Vagina (tissue), 2 donors: ENCODE results near the gene RINL. TPM values are rescaled to one million over a fixed set of nuclear protein-coding genes. Genes with fewer than 3 reads are reported as not detected.
"Not testable (repeated sequence)": the region's sequence is repeated elsewhere in the genome, so short reads cannot be mapped to it uniquely, and the experiment has no call there.

Experiments used
- DNase-seq, 2 donors: peaks; one replicate each; pipeline ENCODE4 v3.0.0-alpha.2; 2017; ENCODE audit errors: extremely low spot score in 2 of 2
- H3K27ac ChIP-seq: fragments of 200-600 bp; sonication (generic); one replicate; pipeline ENCODE4 v1.5.1; 2019
- H3K27me3 ChIP-seq: fragments of 200-600 bp; sonication (generic); one replicate; pipeline ENCODE4 v1.5.1; 2019
- H3K36me3 ChIP-seq, 2 donors: fragments of 200-600 bp; sonication (generic); one replicate each; pipeline ENCODE4 v1.5.1; 2017 to 2019
- H3K4me1 ChIP-seq: fragments of 200-600 bp; sonication (generic); one replicate; pipeline ENCODE4 v1.5.1; 2019
- H3K4me3 ChIP-seq, 2 donors: fragments of 200-600 bp; sonication (generic); 1 replicate in 1 of 2; 2 replicates in 1 of 2; pipeline ENCODE4 v1.5.1; 2016 to 2019
- H3K9me3 ChIP-seq: fragments of 200-600 bp; sonication (generic); one replicate; pipeline ENCODE4 v1.5.1; 2019
- POLR2A ChIP-seq, 2 donors: fragments of 450-650 bp; IDR thresholded peaks; one replicate each; pipeline ENCODE4 v1.6.1; 2017; ENCODE audit warnings: antibody characterized with exemption in 2 of 2, mild to moderate bottlenecking in 2 of 2, moderate library complexity in 2 of 2
- POLR2AphosphoS5 ChIP-seq, 2 donors: sonication (generic); formaldehyde crosslinking; IDR thresholded peaks; one replicate each; pipeline ENCODE4 v1.9.0; 2017; ENCODE audit warnings: antibody characterized with exemption in 2 of 2, mild to moderate bottlenecking in 2 of 2, low read depth in 1 of 2; ENCODE audit not compliant: insufficient read depth in 1 of 2
- intact Hi-C: fragments of 100-400 bp; cut with DNase I; formaldehyde crosslinking; loops from one replicate; pipeline ENCODE4 v1.15.1; 2023
- total RNA-seq: library from RNA; depleted of rRNA; stranded (reverse); fragments of >200 nt; gene quantifications from one replicate; pipeline ENCODE4 v1.2.3, GENCODE V29; 2016
- TF ChIP-seq, protein P1 (sequence below), 3 experiments: fragments of 450-650 bp in 2 of 3; fragments of 200-600 bp in 1 of 3; sonication (generic) in 1 of 3; IDR thresholded peaks; one replicate each; pipeline ENCODE4 v1.5.1; 2017 to 2019; ENCODE audit warnings: antibody characterized with exemption in 3 of 3, mild to moderate bottlenecking in 2 of 3, moderate library complexity in 2 of 3

Gene RINL
- total RNA-seq, 1 donor from 2014 or later = 7.4 TPM

DNA sequence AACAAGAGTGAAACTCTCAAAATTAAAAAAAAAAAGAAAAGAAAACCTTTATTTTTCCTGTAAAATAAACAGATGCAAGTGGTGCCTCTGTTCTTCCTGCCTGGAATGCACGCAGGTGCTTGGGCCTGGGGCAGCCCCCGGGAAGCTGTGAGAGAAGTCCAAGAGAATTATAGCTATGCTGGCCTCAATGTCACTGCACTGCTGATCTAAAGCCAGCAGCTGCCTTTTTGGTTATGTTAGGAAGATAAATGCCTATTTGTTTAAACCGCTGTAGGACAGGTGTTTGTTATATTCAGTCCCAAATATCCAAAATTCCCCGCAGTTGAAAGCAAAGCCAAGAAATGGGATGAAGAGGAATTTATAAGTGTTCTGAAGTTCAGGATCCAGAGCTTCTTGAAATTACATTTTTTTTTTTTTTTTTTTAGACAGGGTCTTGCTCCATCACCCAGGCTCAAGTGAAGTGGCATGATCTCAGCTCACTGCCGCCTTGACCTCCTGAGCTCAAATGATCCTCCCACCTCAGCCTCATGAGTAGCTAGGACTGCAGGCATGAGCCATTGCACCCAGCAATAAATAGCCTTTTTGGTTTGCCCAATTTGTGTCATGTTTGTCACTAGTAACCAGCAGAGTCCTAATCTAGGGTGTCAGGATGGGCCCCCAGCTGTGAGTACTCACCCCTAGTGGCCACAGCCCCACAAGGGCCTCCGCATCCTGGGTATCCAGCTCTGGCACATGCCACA lies 2.2 kb downstream of the RINL start:
- H3K27me3 ChIP-seq = no peaks in the 10 kb centered on the region
- H3K36me3 ChIP-seq = peaks cover 0 to 5% of the 10 kb centered on the region in 2 donors
- H3K4me1 ChIP-seq = peaks cover 6% of the 10 kb centered on the region
- intact Hi-C loops = no loop called here
- no peaks in the 10 kb centered on the region for H3K9me3 ChIP-seq
- no peak overlapping the region for H3K4me3 ChIP-seq
- TF ChIP-seq POLR2AphosphoS5 (IDR thresholded peaks at IDR 0.05; ENCODE audit: insufficient read depth in 1 of 2, low read depth in 1 of 2) (no peak), POLR2A (IDR thresholded peaks at IDR 0.05) (no peak)
- TF ChIP-seq, protein P1, sequence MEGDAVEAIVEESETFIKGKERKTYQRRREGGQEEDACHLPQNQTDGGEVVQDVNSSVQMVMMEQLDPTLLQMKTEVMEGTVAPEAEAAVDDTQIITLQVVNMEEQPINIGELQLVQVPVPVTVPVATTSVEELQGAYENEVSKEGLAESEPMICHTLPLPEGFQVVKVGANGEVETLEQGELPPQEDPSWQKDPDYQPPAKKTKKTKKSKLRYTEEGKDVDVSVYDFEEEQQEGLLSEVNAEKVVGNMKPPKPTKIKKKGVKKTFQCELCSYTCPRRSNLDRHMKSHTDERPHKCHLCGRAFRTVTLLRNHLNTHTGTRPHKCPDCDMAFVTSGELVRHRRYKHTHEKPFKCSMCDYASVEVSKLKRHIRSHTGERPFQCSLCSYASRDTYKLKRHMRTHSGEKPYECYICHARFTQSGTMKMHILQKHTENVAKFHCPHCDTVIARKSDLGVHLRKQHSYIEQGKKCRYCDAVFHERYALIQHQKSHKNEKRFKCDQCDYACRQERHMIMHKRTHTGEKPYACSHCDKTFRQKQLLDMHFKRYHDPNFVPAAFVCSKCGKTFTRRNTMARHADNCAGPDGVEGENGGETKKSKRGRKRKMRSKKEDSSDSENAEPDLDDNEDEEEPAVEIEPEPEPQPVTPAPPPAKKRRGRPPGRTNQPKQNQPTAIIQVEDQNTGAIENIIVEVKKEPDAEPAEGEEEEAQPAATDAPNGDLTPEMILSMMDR (IDR thresholded peaks at IDR 0.05) = no peak
- DNase-seq = no peak
- no peak overlapping the region for H3K27ac ChIP-seq

DNA sequence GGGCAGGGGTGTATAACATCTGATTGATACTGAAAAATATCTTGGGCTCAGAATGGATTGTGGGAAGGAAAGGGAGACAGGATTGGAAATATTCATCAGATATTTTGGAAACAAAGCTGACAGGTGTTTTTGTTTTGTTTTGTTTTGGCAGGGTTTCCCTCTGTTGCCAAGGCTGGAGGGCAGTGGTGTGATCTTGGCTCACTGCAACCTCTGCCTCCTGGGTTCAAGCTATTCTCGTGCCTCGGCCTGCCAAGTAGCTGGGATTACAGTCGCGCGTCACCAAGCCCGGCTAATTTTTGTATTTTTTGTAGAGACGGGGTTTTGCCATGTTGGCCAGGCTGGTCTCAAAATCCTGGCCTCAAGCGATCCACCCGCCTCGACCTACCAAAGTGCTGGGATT lies 4.7 kb downstream of the RINL start:
- H3K36me3 ChIP-seq, intact Hi-C loops, DNase-seq, H3K27me3 ChIP-seq, H3K9me3 ChIP-seq, H3K27ac ChIP-seq, H3K4me3 ChIP-seq: not testable (repeated sequence)
- peaks cover 24% of the 10 kb centered on the region for H3K4me1 ChIP-seq

DNA sequence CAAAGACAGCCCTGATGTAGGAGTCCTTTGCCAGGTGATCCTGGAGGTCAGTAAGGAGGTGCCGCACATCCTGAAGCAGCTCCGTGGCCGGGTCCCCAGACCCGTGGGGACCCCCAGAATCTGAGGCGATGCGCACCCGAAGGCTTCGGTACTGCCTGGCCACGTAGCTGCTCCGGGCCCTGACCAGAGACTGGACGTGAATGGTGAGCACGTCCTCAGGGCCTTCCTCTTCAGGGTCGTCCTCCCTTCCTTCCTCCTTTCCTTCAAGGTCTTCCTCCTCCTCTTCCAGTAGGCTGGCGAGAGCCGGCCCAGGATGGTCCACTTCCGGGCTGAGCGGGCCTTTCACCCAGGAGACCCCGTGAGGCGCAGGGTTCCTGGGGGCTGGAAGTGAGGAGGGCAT lies 7.5 kb downstream of the RINL start:
- intact Hi-C loops = no loop called here
- Histone ChIP-seq H3K27ac (peak overlapping the region; percentile 60), H3K9me3 (no peaks in the 10 kb centered on the region), H3K4me1 (peaks cover 18% of the 10 kb centered on the region), H3K27me3 (no peaks in the 10 kb centered on the region), H3K36me3 (no peaks in the 10 kb centered on the region), H3K4me3 (no peak overlapping the region)
- no peak for DNase-seq
- TF ChIP-seq POLR2A (IDR thresholded peaks at IDR 0.05) (no peak), POLR2AphosphoS5 (IDR thresholded peaks at IDR 0.05; ENCODE audit: insufficient read depth in 1 of 2, low read depth in 1 of 2) (no peak)
- TF ChIP-seq, protein P1 (IDR thresholded peaks at IDR 0.05) = no peak

DNA sequence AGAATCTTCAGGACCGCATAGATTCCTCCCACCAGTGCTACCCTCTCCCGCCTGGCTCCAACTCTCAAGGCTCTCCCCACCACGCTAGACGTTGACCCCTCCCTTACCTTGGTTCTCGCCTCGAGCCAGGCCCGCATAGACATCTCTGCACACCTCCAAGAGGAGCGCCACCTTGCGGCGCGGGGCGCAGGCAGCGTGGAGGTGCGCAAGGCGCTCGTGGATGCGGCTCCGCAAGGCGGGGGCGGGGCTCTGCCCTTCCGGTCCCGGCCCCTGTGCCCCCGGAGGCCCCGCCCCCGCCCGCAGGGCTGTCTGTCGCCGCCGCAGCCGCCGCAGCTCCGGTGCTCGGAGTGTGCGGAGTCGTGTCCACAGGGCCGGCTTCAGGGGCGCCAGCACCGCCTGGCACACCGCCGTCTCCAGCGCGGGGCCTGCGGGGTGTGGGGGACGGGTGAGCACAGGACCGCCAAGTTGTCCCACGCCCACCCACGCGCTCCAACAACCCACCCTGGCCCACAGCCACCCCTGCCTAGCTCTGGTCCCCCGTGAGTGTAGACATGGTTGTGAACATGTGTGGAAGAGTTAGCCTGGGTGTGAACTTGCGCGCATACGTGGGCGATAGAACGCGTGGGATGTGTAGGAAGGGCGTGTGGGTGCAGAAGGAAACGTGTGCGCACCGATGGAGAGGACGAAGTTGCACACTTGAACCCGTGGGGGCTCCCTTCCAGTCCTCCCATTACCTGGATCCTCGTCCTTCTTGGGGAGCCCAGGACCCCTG lies 8.1 kb downstream of the RINL start:
- Histone ChIP-seq H3K4me3 (peak overlapping the region; percentile 49 to 53), H3K27ac (peak overlapping the region; percentile 60)
- TF ChIP-seq POLR2AphosphoS5 (IDR thresholded peaks at IDR 0.05; ENCODE audit: insufficient read depth in 1 of 2, low read depth in 1 of 2) = peak in 1 of 2 donors; percentile 60
- TF ChIP-seq, protein P1 (IDR thresholded peaks at IDR 0.05) = peak; percentile 24 to 87 (median 71)
- no peak for TF ChIP-seq POLR2A (IDR thresholded peaks at IDR 0.05)

DNA sequence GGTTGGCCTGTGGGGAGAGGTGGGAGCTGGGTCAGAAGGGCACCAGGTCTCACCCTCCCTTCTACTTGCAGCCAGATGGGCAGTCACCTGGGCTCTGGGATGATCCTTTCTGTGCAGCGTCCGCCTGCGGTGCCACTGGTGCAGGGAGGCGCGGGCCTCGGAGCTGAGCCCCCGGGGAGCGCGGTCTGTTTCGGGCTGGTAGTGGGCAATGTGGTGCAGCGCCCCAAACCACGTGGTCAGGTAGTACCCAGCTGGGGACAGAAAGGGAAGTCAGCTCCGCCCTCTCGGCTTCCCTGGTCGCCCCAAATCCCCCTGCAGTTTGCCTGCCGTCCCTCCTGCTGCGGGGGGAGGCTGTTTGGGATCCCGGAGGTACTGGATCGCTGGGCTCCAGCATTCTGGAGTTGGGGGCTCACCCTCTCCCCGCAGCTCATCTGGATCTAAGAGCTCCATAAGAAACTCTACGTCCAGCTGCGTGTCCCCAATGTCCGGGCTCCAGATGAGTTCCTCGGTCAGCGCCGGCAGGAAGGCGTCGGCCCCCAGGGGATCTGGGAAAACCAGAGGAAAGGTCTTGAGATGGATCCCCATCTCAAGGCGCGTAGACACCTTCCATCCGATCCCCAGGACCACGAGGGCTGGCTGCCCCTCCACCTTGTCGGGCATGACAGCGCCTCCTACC lies 8.8 kb downstream of the RINL start:
- Histone ChIP-seq H3K27me3 (no peaks in the 10 kb centered on the region), H3K9me3 (no peaks in the 10 kb centered on the region), H3K36me3 (no peaks in the 10 kb centered on the region), H3K4me1 (peaks cover 20% of the 10 kb centered on the region), H3K4me3 (peak overlapping the region; percentile 49 to 53), H3K27ac (peak overlapping the region; percentile 60)
- intact Hi-C loops = no loop called here
- no peak for TF ChIP-seq POLR2AphosphoS5 (IDR thresholded peaks at IDR 0.05; ENCODE audit: insufficient read depth in 1 of 2, low read depth in 1 of 2)
- TF ChIP-seq, protein P1 (IDR thresholded peaks at IDR 0.05) = no peak
- no peak for TF ChIP-seq POLR2A (IDR thresholded peaks at IDR 0.05)
- no peak for DNase-seq

More for the DNA sequence above, 8.1 kb downstream of the RINL start:
- Histone ChIP-seq H3K36me3 (no peaks in the 10 kb centered on the region), H3K4me1 (peaks cover 18% of the 10 kb centered on the region), H3K9me3 (no peaks in the 10 kb centered on the region), H3K27me3 (no peaks in the 10 kb centered on the region)
- intact Hi-C loops = no loop called here
- DNase-seq = no peak
